ENCODE measurements around the gene JAML. TPM values are rescaled to one million over a fixed set of nuclear protein-coding genes. Genes with fewer than 3 reads are reported as not detected.

Gene JAML
- total and polyA plus RNA-seq, 2 of the 4 experiments (the other 2 are of a cell fraction): not detected

DNA sequence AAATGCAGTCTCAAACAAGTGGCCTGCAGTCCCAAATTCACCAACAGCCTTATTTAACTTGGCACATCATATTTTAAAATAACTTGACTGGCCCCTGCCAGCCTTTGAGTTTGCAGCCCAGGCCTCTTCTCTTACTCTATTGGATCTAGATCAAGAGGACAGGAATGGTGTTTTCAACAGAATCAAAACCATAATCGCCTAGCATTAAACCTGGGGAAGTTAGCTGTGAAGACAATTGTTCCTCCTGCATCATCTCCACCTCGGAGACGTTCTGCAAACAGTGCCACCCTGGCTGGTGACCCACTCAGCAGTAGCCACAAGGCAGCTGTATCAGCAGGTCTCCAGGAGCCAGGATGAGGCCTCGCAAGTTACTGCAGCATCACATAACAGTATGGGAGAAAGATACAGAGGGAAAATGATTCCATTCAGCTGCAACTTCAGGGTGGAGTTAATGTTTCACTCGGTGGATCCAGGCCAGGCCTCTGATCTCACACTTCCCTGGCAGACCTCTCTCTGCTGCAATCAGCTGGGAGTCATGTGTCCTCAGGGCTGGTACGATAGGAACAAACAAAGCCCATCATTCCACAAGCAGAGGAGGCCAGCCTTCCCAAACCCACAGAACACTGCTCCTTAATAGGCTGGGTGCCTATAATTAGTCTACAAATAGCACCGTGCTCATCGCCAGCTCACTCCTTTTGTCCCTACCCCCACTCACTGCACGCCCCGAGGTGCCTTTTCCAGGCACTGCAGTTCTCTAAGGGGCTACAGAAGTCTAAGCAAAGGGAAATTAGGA lies 29.8 kb downstream of the JAML start:
- H3K9me3 ChIP-seq (ENCODE audit: control insufficient read depth, insufficient read depth, low read length): no peaks in the 10 kb centered on the region
- H4K20me1 ChIP-seq (ENCODE audit: insufficient read depth, low read length): no peaks in the 10 kb centered on the region
- in situ Hi-C loops (cut with MboI; ENCODE audit: low sequenced_read_pairs): loop anchor here (5.0 kb wide), 1 partner anchor 152 kb away; no protein-coding TSS in a partner anchor
- no peaks in the 10 kb centered on the region for H3K9me1 ChIP-seq (ENCODE audit: insufficient read depth, low read length)
- H4K91ac ChIP-seq (ENCODE audit: insufficient read depth, low read depth, low read length): no peak overlapping the region
- H3K56ac ChIP-seq (ENCODE audit: extremely low read depth, insufficient read depth, low read length): no peak overlapping the region
- H3K9ac ChIP-seq (ENCODE audit: low read depth, low read length): no peak overlapping the region
- H3K79me1 ChIP-seq (ENCODE audit: low read depth in 1 of 2, low read length in 2 of 2): no peaks in the 10 kb centered on the region
- WGBS, 2 experiments (ENCODE audit: extremely low coverage in 2 of 2, insufficient read length in 1 of 2): no CpG with 5 or more reads among the region's 10 CpGs
- no peak overlapping the region for H3K18ac ChIP-seq (ENCODE audit: low read depth, low read length)
- TF ChIP-seq CTCF (conservative IDR thresholded peaks at IDR 0.05; ENCODE audit: low read depth, low read length): no peak
- TF ChIP-seq, protein P1, sequence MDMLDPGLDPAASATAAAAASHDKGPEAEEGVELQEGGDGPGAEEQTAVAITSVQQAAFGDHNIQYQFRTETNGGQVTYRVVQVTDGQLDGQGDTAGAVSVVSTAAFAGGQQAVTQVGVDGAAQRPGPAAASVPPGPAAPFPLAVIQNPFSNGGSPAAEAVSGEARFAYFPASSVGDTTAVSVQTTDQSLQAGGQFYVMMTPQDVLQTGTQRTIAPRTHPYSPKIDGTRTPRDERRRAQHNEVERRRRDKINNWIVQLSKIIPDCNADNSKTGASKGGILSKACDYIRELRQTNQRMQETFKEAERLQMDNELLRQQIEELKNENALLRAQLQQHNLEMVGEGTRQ (IDR thresholded peaks at IDR 0.05; ENCODE audit: low read depth, low read length): peak; percentile 67; the same call in 1 of the 2 replicates
- H2BK120ac ChIP-seq (ENCODE audit: low read depth, low read length): no peak overlapping the region
- H2AK9ac ChIP-seq (replicated peaks; ENCODE audit: low read depth, low read length, poor library complexity): no peak overlapping the region
- POLR2A ChIA-PET (ENCODE audit: unreplicated experiment): no interaction called here
- H3K27ac ChIP-seq (ENCODE audit: insufficient read depth, low read length): no peak overlapping the region
- no peak overlapping the region for H3K23ac ChIP-seq (ENCODE audit: low read depth, low read length)
- H2AK5ac ChIP-seq (ENCODE audit: low read depth, low read length): no peak overlapping the region
- H2BK20ac ChIP-seq (ENCODE audit: low read depth, low read length): no peak overlapping the region
- intact Hi-C loops (cut with micrococcal nuclease): loop anchor here (5.0 kb wide), 1 partner anchor 372 kb away; the partner anchor contains the start of gene IFT46
- no peak overlapping the region for H3K4me3 ChIP-seq (ENCODE audit: insufficient read depth, low read depth, low read length)
- no peaks in the 10 kb centered on the region; the same call in 1 of the 2 replicates for H3K27me3 ChIP-seq (ENCODE audit: control insufficient read depth, insufficient read depth, low read length)
- H4K8ac ChIP-seq (ENCODE audit: low read depth in 2 of 2, low read length in 2 of 2): no peak overlapping the region
- H3K14ac ChIP-seq (replicated peaks; ENCODE audit: low read depth, low read length): no peak overlapping the region
- no peaks in the 10 kb centered on the region for H3K4me1 ChIP-seq (ENCODE audit: control insufficient read depth, insufficient read depth, low read length)
- H2BK15ac ChIP-seq (ENCODE audit: low read depth, low read length): no peak overlapping the region
- no peak overlapping the region for H3K4me2 ChIP-seq (ENCODE audit: low read depth, low read length)
- no TSS peak for BruUV-seq (replicated peaks)
- no peak overlapping the region for H4K5ac ChIP-seq (ENCODE audit: low read depth, low read length)
- peak; percentile 77 for ATAC-seq (ENCODE audit: low read depth)
- CTCF ChIA-PET: no interaction called here
- DNase-seq: peak; percentile 64
- peak overlapping the region; percentile 9 for H2AFZ ChIP-seq (replicated peaks; ENCODE audit: low read length, poor library complexity)
- dilution Hi-C loops (cut with HindIII; ENCODE audit: low sequenced_read_pairs, unreplicated experiment): no loop called here
- no peaks in the 10 kb centered on the region for H3K36me3 ChIP-seq (ENCODE audit: control insufficient read depth, insufficient read depth, low read length)
- H2BK5ac ChIP-seq (ENCODE audit: low read depth, low read length, poor library complexity, severe bottlenecking): no peak overlapping the region
- H3K4ac ChIP-seq (ENCODE audit: low read depth, low read length): no peak overlapping the region
